Endometrium (tissue), 2 donors: ENCODE results near the gene ANKK1.

ENCODE experiments used
- FAIRE-seq: peaks from 2 replicates; lab custom pipeline; 2012; peaks lifted over from hg19 to GRCh38; lab: Jason Lieb, UNC
- donor health status: control.
- donor health status: control.

The ANKK1 gene

GRCh38 chr11:113408887-113409286, 21.3 kb downstream of the ANKK1 start:
- FAIRE-seq: no peak

- no peak for FAIRE-seq
These were observed 21.9 kb downstream of the ANKK1 start for GRCh38 chr11:113409526-113409925.

GRCh38 chr11:113410414-113411135, 23.0 kb downstream of the ANKK1 start:
- FAIRE-seq: no peak

GRCh38 chr11:113411536-113411935, 24.0 kb downstream of the ANKK1 start:
- no peak for FAIRE-seq

- no peak for FAIRE-seq
These were observed 25.1 kb downstream of the ANKK1 start for GRCh38 chr11:113412675-113413074.

- FAIRE-seq: no peak
These were observed 27.8 kb downstream of the ANKK1 start for GRCh38 chr11:113415343-113415742.

GRCh38 chr11:113417428-113417827, 29.8 kb downstream of the ANKK1 start:
- no peak for FAIRE-seq

GRCh38 chr11:113419454-113420003, 31.9 kb downstream of the ANKK1 start:
- no peak for FAIRE-seq

GRCh38 chr11:113420808-113421207, 33.2 kb downstream of the ANKK1 start:
- FAIRE-seq: no peak

- no peak for FAIRE-seq
These were observed 39.1 kb downstream of the ANKK1 start for GRCh38 chr11:113426686-113427085.

- no peak for FAIRE-seq
These were observed 44.2 kb downstream of the ANKK1 start for GRCh38 chr11:113431746-113432145.

- no peak for FAIRE-seq
These were observed 47.8 kb downstream of the ANKK1 start for GRCh38 chr11:113435190-113435968.

GRCh38 chr11:113436672-113437252, 49.2 kb downstream of the ANKK1 start:
- no peak for FAIRE-seq

- no peak for FAIRE-seq
These were observed 53.2 kb downstream of the ANKK1 start for GRCh38 chr11:113440816-113441215.

GRCh38 chr11:113444502-113445123, 57.0 kb downstream of the ANKK1 start:
- FAIRE-seq: no peak

- FAIRE-seq: no peak
These were observed 58.5 kb downstream of the ANKK1 start for GRCh38 chr11:113446112-113446511.

GRCh38 chr11:113446938-113447337, 59.4 kb downstream of the ANKK1 start:
- no peak for FAIRE-seq

- no peak for FAIRE-seq
These were observed 60.2 kb downstream of the ANKK1 start for GRCh38 chr11:113447621-113448315.

- FAIRE-seq: no peak
These were observed 60.7 kb downstream of the ANKK1 start for GRCh38 chr11:113448316-113448677.

- FAIRE-seq: no peak
These were observed 62.2 kb downstream of the ANKK1 start for GRCh38 chr11:113449743-113450142.
